HL-60 (cell line): ENCODE measurements around the gene RENBP.

Experiments used
- GABPA ChIP-seq: IDR thresholded peaks from 2 replicates; pipeline ENCODE4 v1.6.1; 2012; ENCODE audit warnings: low read depth
- SPI1 ChIP-seq: IDR thresholded peaks from 2 replicates; pipeline ENCODE4 v1.6.1; 2012; ENCODE audit warnings: low read depth, mild to moderate bottlenecking, borderline replicate concordance
- TF ChIP-seq, protein P1 (sequence below): IDR thresholded peaks from one replicate; pipeline ENCODE4 v1.5.1; 2011; ENCODE audit warnings: low read length, control low read depth, inconsistent platforms; ENCODE audit not compliant: insufficient read depth
- TF ChIP-seq, protein P2 (sequence below): IDR thresholded peaks from 2 replicates; pipeline ENCODE4 v1.6.1; 2012; ENCODE audit warnings: low read depth; ENCODE audit not compliant: insufficient replicate concordance

DNA sequence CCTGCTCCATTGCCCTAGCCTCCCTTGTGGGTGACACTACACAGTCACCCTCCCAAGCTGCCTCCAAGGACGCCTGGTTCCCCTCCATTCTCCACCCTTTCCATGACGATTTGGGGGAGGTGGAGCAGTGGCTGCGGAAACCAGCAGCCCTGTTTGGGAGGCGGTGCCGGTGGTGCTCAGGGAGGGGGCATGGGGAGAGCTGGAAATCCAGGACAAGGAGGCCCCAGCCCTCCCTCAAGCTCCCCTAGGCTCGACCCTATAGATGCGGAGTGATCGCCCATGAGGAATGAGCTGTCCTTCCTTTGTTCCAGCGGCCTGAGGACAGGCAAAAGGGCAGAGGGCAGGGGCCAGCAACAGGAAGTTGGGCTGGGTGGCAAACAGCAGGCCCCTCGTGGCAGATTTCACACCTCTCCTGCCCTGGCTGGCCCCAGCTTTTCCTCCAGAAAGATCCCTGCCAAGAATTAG is 3.6 kb upstream of the RENBP start:
- TF ChIP-seq, protein P1, sequence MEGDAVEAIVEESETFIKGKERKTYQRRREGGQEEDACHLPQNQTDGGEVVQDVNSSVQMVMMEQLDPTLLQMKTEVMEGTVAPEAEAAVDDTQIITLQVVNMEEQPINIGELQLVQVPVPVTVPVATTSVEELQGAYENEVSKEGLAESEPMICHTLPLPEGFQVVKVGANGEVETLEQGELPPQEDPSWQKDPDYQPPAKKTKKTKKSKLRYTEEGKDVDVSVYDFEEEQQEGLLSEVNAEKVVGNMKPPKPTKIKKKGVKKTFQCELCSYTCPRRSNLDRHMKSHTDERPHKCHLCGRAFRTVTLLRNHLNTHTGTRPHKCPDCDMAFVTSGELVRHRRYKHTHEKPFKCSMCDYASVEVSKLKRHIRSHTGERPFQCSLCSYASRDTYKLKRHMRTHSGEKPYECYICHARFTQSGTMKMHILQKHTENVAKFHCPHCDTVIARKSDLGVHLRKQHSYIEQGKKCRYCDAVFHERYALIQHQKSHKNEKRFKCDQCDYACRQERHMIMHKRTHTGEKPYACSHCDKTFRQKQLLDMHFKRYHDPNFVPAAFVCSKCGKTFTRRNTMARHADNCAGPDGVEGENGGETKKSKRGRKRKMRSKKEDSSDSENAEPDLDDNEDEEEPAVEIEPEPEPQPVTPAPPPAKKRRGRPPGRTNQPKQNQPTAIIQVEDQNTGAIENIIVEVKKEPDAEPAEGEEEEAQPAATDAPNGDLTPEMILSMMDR, result no peak
- TF ChIP-seq GABPA (no peak), SPI1 (no peak)
- TF ChIP-seq, protein P2, sequence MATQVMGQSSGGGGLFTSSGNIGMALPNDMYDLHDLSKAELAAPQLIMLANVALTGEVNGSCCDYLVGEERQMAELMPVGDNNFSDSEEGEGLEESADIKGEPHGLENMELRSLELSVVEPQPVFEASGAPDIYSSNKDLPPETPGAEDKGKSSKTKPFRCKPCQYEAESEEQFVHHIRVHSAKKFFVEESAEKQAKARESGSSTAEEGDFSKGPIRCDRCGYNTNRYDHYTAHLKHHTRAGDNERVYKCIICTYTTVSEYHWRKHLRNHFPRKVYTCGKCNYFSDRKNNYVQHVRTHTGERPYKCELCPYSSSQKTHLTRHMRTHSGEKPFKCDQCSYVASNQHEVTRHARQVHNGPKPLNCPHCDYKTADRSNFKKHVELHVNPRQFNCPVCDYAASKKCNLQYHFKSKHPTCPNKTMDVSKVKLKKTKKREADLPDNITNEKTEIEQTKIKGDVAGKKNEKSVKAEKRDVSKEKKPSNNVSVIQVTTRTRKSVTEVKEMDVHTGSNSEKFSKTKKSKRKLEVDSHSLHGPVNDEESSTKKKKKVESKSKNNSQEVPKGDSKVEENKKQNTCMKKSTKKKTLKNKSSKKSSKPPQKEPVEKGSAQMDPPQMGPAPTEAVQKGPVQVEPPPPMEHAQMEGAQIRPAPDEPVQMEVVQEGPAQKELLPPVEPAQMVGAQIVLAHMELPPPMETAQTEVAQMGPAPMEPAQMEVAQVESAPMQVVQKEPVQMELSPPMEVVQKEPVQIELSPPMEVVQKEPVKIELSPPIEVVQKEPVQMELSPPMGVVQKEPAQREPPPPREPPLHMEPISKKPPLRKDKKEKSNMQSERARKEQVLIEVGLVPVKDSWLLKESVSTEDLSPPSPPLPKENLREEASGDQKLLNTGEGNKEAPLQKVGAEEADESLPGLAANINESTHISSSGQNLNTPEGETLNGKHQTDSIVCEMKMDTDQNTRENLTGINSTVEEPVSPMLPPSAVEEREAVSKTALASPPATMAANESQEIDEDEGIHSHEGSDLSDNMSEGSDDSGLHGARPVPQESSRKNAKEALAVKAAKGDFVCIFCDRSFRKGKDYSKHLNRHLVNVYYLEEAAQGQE, result no peak
